Keratinocyte (primary cell): ENCODE results near the gene IFITM5. TPM values are rescaled to one million over a fixed set of nuclear protein-coding genes. Genes with fewer than 3 reads are reported as not detected.
"Not testable (repeated sequence)": the region's sequence is repeated elsewhere in the genome, so short reads cannot be mapped to it uniquely, and the experiment has no call there.

Experiments
- DNase-seq: peaks from one replicate; pipeline ENCODE4 v3.0.0-alpha.2; 2011; ENCODE audit warnings: low read depth, missing footprints, low spot score
- FAIRE-seq: peaks from 2 replicates; lab custom pipeline; 2011; peaks lifted over from hg19 to GRCh38; lab: Jason Lieb, UNC
- H2AFZ ChIP-seq: 2 replicates; pipeline ENCODE4 v1.6.0; 2012; ENCODE audit warnings: low read length, control low read depth, inconsistent platforms; ENCODE audit not compliant: control insufficient read depth
- H3K27ac ChIP-seq: 2 replicates; pipeline ENCODE4 v1.5.1; 2011; ENCODE audit warnings: low read length; ENCODE audit not compliant: control insufficient read depth, insufficient read depth
- H3K27me3 ChIP-seq: 3 replicates; pipeline ENCODE4 v1.6.0; 2011; ENCODE audit warnings: low read length; ENCODE audit not compliant: control insufficient read depth, insufficient read depth; ENCODE audit errors: extremely low read depth
- H3K36me3 ChIP-seq, 2 experiments: 2 replicates in 1 of 2; 3 replicates in 1 of 2; pipeline ENCODE4 v1.5.1; 2011; ENCODE audit warnings: low read length in 2 of 2, mild to moderate bottlenecking in 1 of 2; ENCODE audit not compliant: control insufficient read depth in 2 of 2, insufficient read depth in 2 of 2; ENCODE audit errors: extremely low read depth in 1 of 2
- H3K4me1 ChIP-seq: 3 replicates; pipeline ENCODE4 v1.5.1; 2011; ENCODE audit warnings: low read length; ENCODE audit not compliant: control insufficient read depth, insufficient read depth; ENCODE audit errors: extremely low read depth
- H3K4me2 ChIP-seq: 3 replicates; pipeline ENCODE4 v1.6.0; 2011; ENCODE audit warnings: low read depth, low read length; ENCODE audit not compliant: control insufficient read depth, insufficient read depth; ENCODE audit errors: extremely low read depth
- H3K4me3 ChIP-seq, 3 experiments: fragments of 200-600 bp in 1 of 3; sonication (generic) in 1 of 3; 2 replicates in 2 of 3; 3 replicates in 1 of 3; pipeline ENCODE4 v1.5.1; 2011 to 2016; ENCODE audit warnings: low read length in 3 of 3, mild to moderate bottlenecking in 3 of 3, control low read depth in 2 of 3, inconsistent platforms in 1 of 3, low read depth in 1 of 3, mixed read lengths in 1 of 3, mixed run types in 1 of 3, moderate library complexity in 1 of 3; ENCODE audit not compliant: control insufficient read depth in 2 of 3, insufficient read depth in 2 of 3; ENCODE audit errors: extremely low read depth in 1 of 3
- H3K79me2 ChIP-seq: 2 replicates; pipeline ENCODE4 v1.6.0; 2012; ENCODE audit warnings: low read length; ENCODE audit not compliant: control insufficient read depth, insufficient read depth
- H3K9ac ChIP-seq: 3 replicates; pipeline ENCODE4 v1.6.0; 2011; ENCODE audit warnings: low read length; ENCODE audit not compliant: control insufficient read depth, insufficient read depth; ENCODE audit errors: extremely low read depth
- H3K9me1 ChIP-seq: 3 replicates; pipeline ENCODE4 v1.6.0; 2011; ENCODE audit warnings: low read length; ENCODE audit not compliant: control insufficient read depth, insufficient read depth; ENCODE audit errors: extremely low read depth
- H3K9me3 ChIP-seq: 2 replicates; pipeline ENCODE4 v1.5.1; 2012; ENCODE audit warnings: low read depth, low read length; ENCODE audit not compliant: control insufficient read depth
- H4K20me1 ChIP-seq: 3 replicates; pipeline ENCODE4 v1.6.0; 2011; ENCODE audit warnings: low read length; ENCODE audit not compliant: control insufficient read depth, insufficient read depth; ENCODE audit errors: extremely low read depth
- CTCF ChIP-seq, 3 experiments: IDR thresholded peaks in 1 of 3; conservative IDR thresholded peaks in 1 of 3; optimal IDR thresholded peaks in 1 of 3; 2 replicates in 2 of 3; 3 replicates in 1 of 3; pipeline versions ENCODE3 to v1.5.1; 2011; ENCODE audit warnings: low read length in 3 of 3, mild to moderate bottlenecking in 3 of 3, moderate library complexity in 2 of 3, control low read depth in 1 of 3, inconsistent platforms in 1 of 3; ENCODE audit not compliant: insufficient read depth in 2 of 3; ENCODE audit errors: extremely low read depth in 1 of 3
- EZH2 ChIP-seq: IDR thresholded peaks from one replicate; pipeline ENCODE4 v1.6.1; 2012; ENCODE audit warnings: inconsistent platforms, mild to moderate bottlenecking, low read length, moderate library complexity
- dilution Hi-C: fragments of 300-500 bp; cut with MboI; formaldehyde crosslinking; loops from one replicate; pipeline ENCODE4 v1.7.0; 2020; ENCODE audit warnings: low sequenced_read_pairs; ENCODE audit not compliant: extremely low pct_ligation_motif_present
- polyA plus RNA-seq, 5 experiments: library from polyadenylated mRNA; depleted of rRNA in 3 of 5; stranded (reverse) in 3 of 5; stranded (forward) in 1 of 5; unstranded in 1 of 5; fragments of >200 nt; gene quantifications; 1 replicate in 1 of 5; 2 replicates in 3 of 5; 3 replicates in 1 of 5; pipeline versions ENCODE4 v1.2.1 to v1.2.3, GENCODE V29; 2011 to 2012; ENCODE audit warnings: missing spikeins in 2 of 5, low read depth in 1 of 5, low replicate concordance in 1 of 5

Gene IFITM5
- polyA plus RNA-seq, 1 donor (not counting 4 experiments of a cell fraction or from before 2014, with no cell fraction given): not detected

GRCh38 chr11:324156-324555, 24.8 kb upstream of the IFITM5 start:
- H3K9me3 ChIP-seq: no peaks in the 10 kb centered on the region
- TF ChIP-seq EZH2 (no peak), CTCF (optimal IDR thresholded peaks at IDR 0.05 in 1 of 3, IDR thresholded peaks at IDR 0.05 in 1 of 3, conservative IDR thresholded peaks at IDR 0.05 in 1 of 3; ENCODE audit: extremely low read depth in 1 of 3, insufficient read depth in 2 of 3, low read length in 3 of 3) (no peak)
- no peak for DNase-seq
- H3K79me2 ChIP-seq: peaks cover 13% of the 10 kb centered on the region
- H3K4me3 ChIP-seq: no peak overlapping the region
- peaks cover 3% of the 10 kb centered on the region for H3K4me1 ChIP-seq
- H3K27ac ChIP-seq: no peak overlapping the region
- no peaks in the 10 kb centered on the region for H3K36me3 ChIP-seq
- H3K4me2 ChIP-seq: no peak overlapping the region
- dilution Hi-C loops: no loop called here
- no peak for FAIRE-seq
- no peaks in the 10 kb centered on the region for H3K9me1 ChIP-seq
- H3K27me3 ChIP-seq: peaks cover 7% of the 10 kb centered on the region
- no peak overlapping the region for H2AFZ ChIP-seq
- no peak overlapping the region for H3K9ac ChIP-seq
- H4K20me1 ChIP-seq: no peaks in the 10 kb centered on the region

GRCh38 chr11:319888-320273, 20.6 kb upstream of the IFITM5 start:
- H3K9me3 ChIP-seq, H3K9me1 ChIP-seq, H2AFZ ChIP-seq, FAIRE-seq, DNase-seq, dilution Hi-C loops, H3K36me3 ChIP-seq, H4K20me1 ChIP-seq: not testable (repeated sequence)
- H3K4me3 ChIP-seq: peak overlapping the region; percentile 68 to 77 (median 71)
- peaks cover 18% of the 10 kb centered on the region for H3K4me1 ChIP-seq
- H3K27ac ChIP-seq: peak overlapping the region; percentile 40
- H3K27me3 ChIP-seq: peaks cover 28% of the 10 kb centered on the region
- peaks cover 21% of the 10 kb centered on the region for H3K79me2 ChIP-seq
- peak overlapping the region; percentile 90 for H3K4me2 ChIP-seq
- H3K9ac ChIP-seq: peak overlapping the region; percentile 89

GRCh38 chr11:319121-319887, 20.0 kb upstream of the IFITM5 start:
- Histone ChIP-seq H3K9ac (peak overlapping the region; percentile 89), H3K79me2 (peaks cover 23% of the 10 kb centered on the region), H3K4me2 (peak overlapping the region; percentile 90), H3K27ac (peak overlapping the region; percentile 40), H3K4me1 (peaks cover 18% of the 10 kb centered on the region), H3K4me3 (peak overlapping the region; percentile 68 to 77 (median 70)), H3K27me3 (peaks cover 30% of the 10 kb centered on the region)
- H3K9me1 ChIP-seq, DNase-seq, H3K36me3 ChIP-seq, H4K20me1 ChIP-seq, dilution Hi-C loops, H3K9me3 ChIP-seq, H2AFZ ChIP-seq, FAIRE-seq: not testable (repeated sequence)

GRCh38 chr11:318405-319120, 19.2 kb upstream of the IFITM5 start:
- dilution Hi-C loops, H4K20me1 ChIP-seq, H3K36me3 ChIP-seq, DNase-seq, H3K9me3 ChIP-seq, H3K27ac ChIP-seq, H3K9me1 ChIP-seq, H2AFZ ChIP-seq, FAIRE-seq: not testable (repeated sequence)
- H3K27me3 ChIP-seq: peaks cover 30% of the 10 kb centered on the region
- H3K4me2 ChIP-seq: peak overlapping the region; percentile 90
- peak overlapping the region; percentile 89 for H3K9ac ChIP-seq
- peak overlapping the region in 1 of 3 experiments; percentile 68 for H3K4me3 ChIP-seq
- H3K79me2 ChIP-seq: peaks cover 27% of the 10 kb centered on the region
- H3K4me1 ChIP-seq: peaks cover 25% of the 10 kb centered on the region
